ENCODE data around the gene SLC4A3. TPM values are rescaled to one million over a fixed set of nuclear protein-coding genes. Genes with fewer than 3 reads are reported as not detected.
A peak's percentile ranks its signal among the peaks of the same experiment; 100 is the strongest.

Gene SLC4A3
- total and polyA plus RNA-seq, 2 of the 13 experiments (the other 11 are each of a cell fraction or from before 2014, with no cell fraction given) = 0.18 to 0.95 TPM

DNA sequence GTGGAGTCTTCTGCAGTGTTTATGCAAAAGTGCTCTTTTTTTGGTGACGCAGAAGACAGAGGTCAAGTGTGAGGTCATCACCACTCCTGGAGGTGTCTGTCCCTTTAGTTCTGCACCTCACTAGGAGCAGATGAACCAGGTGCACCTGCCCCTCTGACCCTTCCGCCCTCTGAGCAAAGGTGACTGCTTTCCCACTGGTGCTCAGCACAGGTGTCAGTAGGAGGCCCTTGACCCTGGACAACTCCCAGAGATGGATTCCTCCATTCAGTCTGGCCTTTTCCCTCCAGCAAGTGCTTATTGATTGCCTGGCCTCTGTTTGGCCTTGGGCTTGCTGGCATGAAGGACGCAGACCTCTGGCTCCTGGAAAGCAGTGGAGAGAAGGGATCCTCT, 8.7 kb upstream of the SLC4A3 start (continued):
- TF ChIP-seq SYNCRIP (IDR thresholded peaks at IDR 0.05; ENCODE audit: insufficient read depth, low read depth, low read length) (no peak), SCMH1 (CRISPR knock-in tag; IDR thresholded peaks at IDR 0.05; ENCODE audit: borderline replicate concordance) (no peak), FOXK1 (CRISPR knock-in tag; IDR thresholded peaks at IDR 0.05; ENCODE audit: borderline replicate concordance, low read depth) (peak; percentile 53; the same call in 1 of the 2 replicates), LCORL (IDR thresholded peaks at IDR 0.05) (no peak), LCORL (CRISPR knock-in tag; IDR thresholded peaks at IDR 0.05) (no peak), CBFB (CRISPR knock-in tag; IDR thresholded peaks at IDR 0.05) (no peak), MIER3 (CRISPR knock-in tag; IDR thresholded peaks at IDR 0.05; ENCODE audit: borderline replicate concordance) (peak; percentile 34; the same call in 1 of the 2 replicates), SIN3A (IDR thresholded peaks at IDR 0.05; ENCODE audit: borderline replicate concordance, low read depth, low read length) (no peak), SOX13 (IDR thresholded peaks at IDR 0.05) (no peak), SOX13 (CRISPR knock-in tag; conservative IDR thresholded peaks at IDR 0.05 in 1 of 2, IDR thresholded peaks at IDR 0.05 in 1 of 2) (no peak), TBP (CRISPR knock-in tag; IDR thresholded peaks at IDR 0.05) (no peak), KLF9 (CRISPR knock-in tag; IDR thresholded peaks at IDR 0.05; ENCODE audit: low read depth) (no peak), TRIM24 (CRISPR knock-in tag; IDR thresholded peaks at IDR 0.05) (no peak), ZNF777 (CRISPR knock-in tag; IDR thresholded peaks at IDR 0.05) (no peak), TERF1 (CRISPR knock-in tag; IDR thresholded peaks at IDR 0.05) (no peak), GFI1 (CRISPR knock-in tag; IDR thresholded peaks at IDR 0.05; ENCODE audit: borderline replicate concordance) (no peak), PHB2 (IDR thresholded peaks at IDR 0.05; ENCODE audit: partially characterized antibody) (no peak), FIP1L1 (IDR thresholded peaks at IDR 0.05; ENCODE audit: borderline replicate concordance, insufficient read depth, low read depth, low read length) (no peak), TOE1 (CRISPR knock-in tag; IDR thresholded peaks at IDR 0.05) (no peak)
- TF ChIP-seq, protein P1, sequence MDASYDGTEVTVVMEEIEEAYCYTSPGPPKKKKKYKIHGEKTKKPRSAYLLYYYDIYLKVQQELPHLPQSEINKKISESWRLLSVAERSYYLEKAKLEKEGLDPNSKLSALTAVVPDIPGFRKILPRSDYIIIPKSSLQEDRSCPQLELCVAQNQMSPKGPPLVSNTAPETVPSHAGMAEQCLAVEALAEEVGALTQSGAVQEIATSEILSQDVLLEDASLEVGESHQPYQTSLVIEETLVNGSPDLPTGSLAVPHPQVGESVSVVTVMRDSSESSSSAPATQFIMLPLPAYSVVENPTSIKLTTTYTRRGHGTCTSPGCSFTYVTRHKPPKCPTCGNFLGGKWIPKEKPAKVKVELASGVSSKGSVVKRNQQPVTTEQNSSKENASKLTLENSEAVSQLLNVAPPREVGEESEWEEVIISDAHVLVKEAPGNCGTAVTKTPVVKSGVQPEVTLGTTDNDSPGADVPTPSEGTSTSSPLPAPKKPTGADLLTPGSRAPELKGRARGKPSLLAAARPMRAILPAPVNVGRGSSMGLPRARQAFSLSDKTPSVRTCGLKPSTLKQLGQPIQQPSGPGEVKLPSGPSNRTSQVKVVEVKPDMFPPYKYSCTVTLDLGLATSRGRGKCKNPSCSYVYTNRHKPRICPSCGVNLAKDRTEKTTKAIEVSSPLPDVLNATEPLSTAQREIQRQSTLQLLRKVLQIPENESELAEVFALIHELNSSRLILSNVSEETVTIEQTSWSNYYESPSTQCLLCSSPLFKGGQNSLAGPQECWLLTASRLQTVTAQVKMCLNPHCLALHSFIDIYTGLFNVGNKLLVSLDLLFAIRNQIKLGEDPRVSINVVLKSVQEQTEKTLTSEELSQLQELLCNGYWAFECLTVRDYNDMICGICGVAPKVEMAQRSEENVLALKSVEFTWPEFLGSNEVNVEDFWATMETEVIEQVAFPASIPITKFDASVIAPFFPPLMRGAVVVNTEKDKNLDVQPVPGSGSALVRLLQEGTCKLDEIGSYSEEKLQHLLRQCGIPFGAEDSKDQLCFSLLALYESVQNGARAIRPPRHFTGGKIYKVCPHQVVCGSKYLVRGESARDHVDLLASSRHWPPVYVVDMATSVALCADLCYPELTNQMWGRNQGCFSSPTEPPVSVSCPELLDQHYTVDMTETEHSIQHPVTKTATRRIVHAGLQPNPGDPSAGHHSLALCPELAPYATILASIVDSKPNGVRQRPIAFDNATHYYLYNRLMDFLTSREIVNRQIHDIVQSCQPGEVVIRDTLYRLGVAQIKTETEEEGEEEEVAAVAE (CRISPR knock-in tag; IDR thresholded peaks at IDR 0.05; ENCODE audit: borderline replicate concordance) = no peak
- TF ChIP-seq, protein P2, sequence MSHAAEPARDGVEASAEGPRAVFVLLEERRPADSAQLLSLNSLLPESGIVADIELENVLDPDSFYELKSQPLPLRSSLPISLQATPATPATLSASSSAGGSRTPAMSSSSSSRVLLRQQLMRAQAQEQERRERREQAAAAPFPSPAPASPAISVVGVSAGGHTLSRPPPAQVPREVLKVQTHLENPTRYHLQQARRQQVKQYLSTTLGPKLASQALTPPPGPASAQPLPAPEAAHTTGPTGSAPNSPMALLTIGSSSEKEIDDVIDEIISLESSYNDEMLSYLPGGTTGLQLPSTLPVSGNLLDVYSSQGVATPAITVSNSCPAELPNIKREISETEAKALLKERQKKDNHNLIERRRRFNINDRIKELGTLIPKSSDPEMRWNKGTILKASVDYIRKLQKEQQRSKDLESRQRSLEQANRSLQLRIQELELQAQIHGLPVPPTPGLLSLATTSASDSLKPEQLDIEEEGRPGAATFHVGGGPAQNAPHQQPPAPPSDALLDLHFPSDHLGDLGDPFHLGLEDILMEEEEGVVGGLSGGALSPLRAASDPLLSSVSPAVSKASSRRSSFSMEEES (CRISPR knock-in tag; IDR thresholded peaks at IDR 0.05) = no peak
- TF ChIP-seq, protein P3, sequence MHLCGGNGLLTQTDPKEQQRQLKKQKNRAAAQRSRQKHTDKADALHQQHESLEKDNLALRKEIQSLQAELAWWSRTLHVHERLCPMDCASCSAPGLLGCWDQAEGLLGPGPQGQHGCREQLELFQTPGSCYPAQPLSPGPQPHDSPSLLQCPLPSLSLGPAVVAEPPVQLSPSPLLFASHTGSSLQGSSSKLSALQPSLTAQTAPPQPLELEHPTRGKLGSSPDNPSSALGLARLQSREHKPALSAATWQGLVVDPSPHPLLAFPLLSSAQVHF (CRISPR knock-in tag; IDR thresholded peaks at IDR 0.05) = no peak
- TF ChIP-seq, protein P4, sequence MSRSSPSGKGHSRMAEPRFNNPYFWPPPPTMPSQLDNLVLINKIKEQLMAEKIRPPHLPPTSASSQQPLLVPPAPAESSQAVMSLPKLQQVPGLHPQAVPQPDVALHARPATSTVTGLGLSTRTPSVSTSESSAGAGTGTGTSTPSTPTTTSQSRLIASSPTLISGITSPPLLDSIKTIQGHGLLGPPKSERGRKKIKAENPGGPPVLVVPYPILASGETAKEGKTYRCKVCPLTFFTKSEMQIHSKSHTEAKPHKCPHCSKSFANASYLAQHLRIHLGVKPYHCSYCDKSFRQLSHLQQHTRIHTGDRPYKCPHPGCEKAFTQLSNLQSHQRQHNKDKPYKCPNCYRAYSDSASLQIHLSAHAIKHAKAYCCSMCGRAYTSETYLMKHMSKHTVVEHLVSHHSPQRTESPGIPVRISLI (CRISPR knock-in tag; IDR thresholded peaks at IDR 0.05; ENCODE audit: borderline replicate concordance) = no peak
